SK-N-MC (cell line): ENCODE results near the gene C14orf132.

Source experiments
- DNase-seq: peaks from one replicate; pipeline ENCODE4 v3.0.0-alpha.2; 2011; ENCODE audit warnings: low read depth, low spot score
- H3K27ac ChIP-seq: fragments of 200-600 bp; sonication (generic); 2 replicates; pipeline ENCODE4 v1.5.1; 2016; ENCODE audit warnings: mixed run types
- H3K36me3 ChIP-seq: fragments of 200-600 bp; sonication (generic); 2 replicates; pipeline ENCODE4 v1.6.1; 2017; ENCODE audit warnings: antibody characterized with exemption, low read length, mixed read lengths; ENCODE audit not compliant: insufficient read depth
- H3K4me3 ChIP-seq: fragments of 200-600 bp; sonication (generic); 2 replicates; pipeline ENCODE4 v1.5.1; 2016
- H3K9ac ChIP-seq: fragments of 200-600 bp; sonication (generic); 2 replicates; pipeline ENCODE4 v1.8.0; 2017; ENCODE audit warnings: mixed run types, mixed read lengths; ENCODE audit not compliant: insufficient read length
- H3K9me3 ChIP-seq: fragments of 200-600 bp; sonication (generic); 2 replicates; pipeline ENCODE4 v1.6.1; 2017; ENCODE audit warnings: low read depth, mild to moderate bottlenecking, antibody characterized with exemption, low read length, moderate library complexity, mixed read lengths
- EZH2 ChIP-seq: fragments of 200-600 bp; sonication (generic); IDR thresholded peaks from one replicate; pipeline ENCODE4 v1.6.1; 2017; ENCODE audit warnings: antibody characterized with exemption
- FOXP2 ChIP-seq: optimal IDR thresholded peaks from 2 replicates; pipeline ENCODE3; 2011; ENCODE audit warnings: mild to moderate bottlenecking, moderate library complexity; ENCODE audit not compliant: insufficient read depth; ENCODE audit errors: extremely low read length, control extremely low read depth
- POLR2AphosphoS5 ChIP-seq: IDR thresholded peaks from 2 replicates; pipeline ENCODE4 v1.6.1; 2012; ENCODE audit warnings: mild to moderate bottlenecking, low read depth, low read length, borderline replicate concordance

Gene C14orf132

DNA sequence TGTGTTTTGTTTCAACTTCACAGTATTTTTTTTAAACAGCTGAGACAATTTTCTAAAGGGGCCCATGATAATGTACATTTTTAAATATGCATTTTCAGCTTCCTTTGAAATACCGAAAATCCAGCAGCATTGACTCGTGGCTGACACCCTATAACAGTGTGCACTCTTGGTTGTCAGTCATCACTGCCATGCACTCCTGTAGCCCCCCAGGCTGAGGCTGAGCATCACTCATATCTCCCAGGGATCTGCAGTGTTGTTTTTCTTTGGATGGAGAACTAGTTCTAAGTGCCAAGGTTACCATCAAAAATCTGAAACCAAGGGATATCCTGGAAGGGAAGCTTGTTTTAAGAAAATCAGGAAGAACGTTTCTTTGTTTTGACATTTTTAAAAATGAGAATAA lies 81.2 kb downstream of the C14orf132 start:
- TF ChIP-seq EZH2 = no peak
- no peak for TF ChIP-seq POLR2AphosphoS5
- no peak for TF ChIP-seq FOXP2
- Histone ChIP-seq H3K9ac (no peak overlapping the region), H3K9me3 (no peaks in the 10 kb centered on the region), H3K27ac (no peak overlapping the region), H3K36me3 (no peaks in the 10 kb centered on the region), H3K4me3 (no peak overlapping the region)
- no peak for DNase-seq

DNA sequence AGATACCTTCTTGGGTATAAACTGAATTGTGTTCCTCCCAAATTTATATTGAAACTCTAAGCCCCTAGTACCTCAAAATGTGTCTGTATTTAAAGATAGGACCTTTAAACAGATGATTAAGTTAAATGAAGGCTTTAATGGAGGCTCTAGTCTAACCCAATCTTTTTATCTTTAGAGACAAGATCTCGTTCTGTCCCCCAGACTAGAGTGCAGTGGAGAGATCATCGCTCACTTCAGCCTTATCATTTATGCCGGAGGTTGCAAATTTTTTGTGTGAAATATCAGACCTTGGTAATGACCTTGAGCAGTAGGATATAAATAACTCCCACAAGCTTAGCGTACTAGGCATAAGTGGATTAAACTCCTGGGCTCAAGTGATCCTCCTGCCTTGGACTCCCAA lies 81.8 kb downstream of the C14orf132 start:
- no peaks in the 10 kb centered on the region for H3K9me3 ChIP-seq
- no peak overlapping the region for H3K9ac ChIP-seq
- no peaks in the 10 kb centered on the region for H3K36me3 ChIP-seq
- TF ChIP-seq POLR2AphosphoS5 (no peak), FOXP2 (no peak), EZH2 (no peak)
- no peak overlapping the region for H3K27ac ChIP-seq
- no peak overlapping the region for H3K4me3 ChIP-seq
- DNase-seq = no peak

DNA sequence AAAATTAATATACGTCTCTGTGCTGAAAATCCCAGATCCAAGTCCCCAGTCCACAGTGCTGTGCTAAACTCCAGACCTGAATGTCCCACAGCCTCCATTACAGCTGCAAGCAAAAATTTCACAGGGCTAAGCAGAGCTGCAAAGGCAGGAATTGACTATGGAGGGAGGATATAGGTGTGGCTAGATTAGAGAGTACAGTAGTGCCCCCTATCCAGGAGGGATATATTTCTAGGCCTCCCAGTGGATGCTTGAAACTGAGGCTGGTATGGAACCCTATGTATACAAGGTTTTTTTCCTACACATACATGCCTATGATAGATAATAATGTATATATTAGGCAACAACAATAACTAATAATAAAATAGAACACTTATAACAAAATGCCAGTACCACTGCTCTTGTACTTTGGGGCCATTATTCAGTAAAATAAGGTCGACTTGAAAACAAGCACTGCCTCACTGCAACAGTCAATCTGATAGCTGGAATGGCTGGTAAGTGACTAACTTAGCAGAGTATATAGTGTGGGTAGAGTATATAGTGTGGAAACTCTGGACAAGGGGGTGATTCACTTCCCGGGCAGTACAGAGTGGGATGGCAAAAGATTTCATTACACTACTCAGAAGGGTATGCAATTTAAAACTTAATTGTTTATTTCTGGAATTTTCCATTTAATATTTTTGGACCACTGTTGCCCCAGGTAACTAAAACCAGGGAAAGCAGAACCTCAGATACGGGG lies 82.7 kb downstream of the C14orf132 start:
- Histone ChIP-seq H3K9me3 (no peaks in the 10 kb centered on the region), H3K36me3 (no peaks in the 10 kb centered on the region), H3K9ac (no peak overlapping the region), H3K4me3 (no peak overlapping the region), H3K27ac (no peak overlapping the region)
- DNase-seq = no peak
- TF ChIP-seq FOXP2 = no peak
- no peak for TF ChIP-seq POLR2AphosphoS5
- TF ChIP-seq EZH2 = no peak

DNA sequence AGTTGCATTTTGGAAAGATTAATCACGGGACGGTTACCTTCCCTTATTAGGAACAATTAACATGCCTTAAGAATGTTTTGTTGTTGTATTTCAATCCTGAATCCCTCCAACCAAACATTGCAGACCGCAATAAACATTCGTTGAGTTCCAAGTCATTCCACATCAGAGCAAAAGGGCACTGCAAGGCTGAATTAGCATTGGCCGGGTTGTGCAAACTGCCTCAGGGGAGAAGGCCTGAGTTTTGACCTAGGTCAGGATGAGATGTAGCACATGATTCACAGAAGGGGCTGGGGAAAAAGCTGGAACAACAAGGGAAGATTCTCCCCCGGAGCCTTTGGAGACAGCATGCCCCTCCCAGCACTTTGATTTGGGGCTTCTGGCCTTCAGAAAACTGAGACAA lies 83.3 kb downstream of the C14orf132 start:
- TF ChIP-seq FOXP2 (no peak), POLR2AphosphoS5 (no peak)
- H3K36me3 ChIP-seq = no peaks in the 10 kb centered on the region
- no peak overlapping the region for H3K27ac ChIP-seq
- H3K9me3 ChIP-seq = no peaks in the 10 kb centered on the region
- no peak overlapping the region for H3K9ac ChIP-seq
- no peak overlapping the region for H3K4me3 ChIP-seq
- no peak for DNase-seq

DNA sequence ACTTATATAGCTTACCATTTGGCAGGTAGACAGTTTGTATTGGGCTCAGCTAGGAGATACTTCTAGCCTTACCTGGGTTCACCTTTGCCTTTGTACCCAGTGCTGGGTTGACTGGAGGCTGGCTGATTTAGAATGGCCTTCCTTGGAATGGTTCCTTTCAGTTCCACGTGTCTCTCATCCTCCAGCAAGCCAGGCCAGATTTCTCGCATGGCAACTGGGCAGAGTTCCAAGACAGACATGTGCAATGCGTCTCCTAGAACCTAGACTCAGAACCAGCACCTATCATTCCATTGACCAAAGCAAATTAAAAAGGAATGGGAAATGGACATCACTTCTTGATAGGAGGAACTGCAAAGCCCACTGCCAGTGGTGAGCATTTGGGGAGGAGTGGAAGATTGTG lies 86.4 kb downstream of the C14orf132 start:
- Histone ChIP-seq H3K27ac (no peak overlapping the region), H3K9me3 (no peaks in the 10 kb centered on the region)
- TF ChIP-seq FOXP2 = no peak
- no peak for TF ChIP-seq EZH2
- TF ChIP-seq POLR2AphosphoS5 = no peak

DNA sequence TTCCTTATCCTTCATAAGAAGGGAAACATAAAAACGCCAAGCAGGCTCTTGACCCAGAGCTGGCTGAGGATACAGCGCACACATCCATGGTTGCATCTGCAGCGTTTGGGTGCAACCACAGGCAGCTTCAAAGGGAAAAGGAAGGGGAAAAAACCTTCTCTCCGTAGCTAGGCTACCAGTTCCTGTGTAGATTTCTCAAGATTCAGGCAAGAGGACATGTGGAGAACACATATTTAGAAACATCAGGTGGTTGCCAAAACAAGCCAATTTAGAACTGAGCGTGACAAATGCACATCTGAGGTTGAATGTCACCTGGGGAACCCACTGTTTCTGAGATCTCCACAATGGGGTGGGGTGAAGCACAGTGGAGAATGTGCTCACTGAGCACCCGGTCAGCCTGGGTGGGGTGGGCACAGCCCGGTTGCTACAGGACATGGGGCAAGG lies 87.2 kb downstream of the C14orf132 start:
- DNase-seq = no peak
- H3K9me3 ChIP-seq = no peaks in the 10 kb centered on the region
- no peak for TF ChIP-seq POLR2AphosphoS5
- no peak for TF ChIP-seq EZH2
- TF ChIP-seq FOXP2 = no peak
- H3K9ac ChIP-seq = no peak overlapping the region
- H3K36me3 ChIP-seq = no peaks in the 10 kb centered on the region
- H3K27ac ChIP-seq = no peak overlapping the region
- no peak overlapping the region for H3K4me3 ChIP-seq

More for the DNA sequence above, 86.4 kb downstream of the C14orf132 start:
- Histone ChIP-seq H3K4me3 (no peak overlapping the region), H3K9ac (no peak overlapping the region), H3K36me3 (no peaks in the 10 kb centered on the region)
- no peak for DNase-seq

DNA sequence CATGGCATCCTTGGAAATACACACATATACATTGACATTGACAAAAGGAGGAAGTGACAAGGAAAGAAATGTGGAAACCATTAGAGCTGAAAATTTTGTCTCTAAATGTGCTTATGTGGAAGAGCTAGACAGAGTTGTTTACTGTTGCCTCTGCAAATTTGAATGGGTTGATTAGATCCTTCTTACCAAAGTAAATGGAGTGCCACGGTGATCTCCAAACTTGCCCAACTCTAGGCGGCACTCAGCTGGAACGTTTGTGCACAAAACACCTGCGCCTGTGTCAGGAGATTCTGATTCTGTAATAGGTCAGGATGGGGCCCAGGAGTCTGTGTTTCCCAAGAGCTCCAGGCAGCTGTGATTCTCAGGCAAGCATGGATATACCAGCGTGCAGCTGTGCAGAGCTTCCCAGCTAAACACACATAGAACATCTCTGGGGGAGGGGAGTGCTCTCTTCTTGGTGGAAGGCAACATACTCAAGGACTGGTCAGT lies 87.7 kb downstream of the C14orf132 start:
- TF ChIP-seq POLR2AphosphoS5 (no peak), EZH2 (no peak), FOXP2 (no peak)
- Histone ChIP-seq H3K36me3 (no peaks in the 10 kb centered on the region), H3K27ac (no peak overlapping the region), H3K9ac (no peak overlapping the region), H3K9me3 (no peaks in the 10 kb centered on the region), H3K4me3 (no peak overlapping the region)
- DNase-seq = no peak

DNA sequence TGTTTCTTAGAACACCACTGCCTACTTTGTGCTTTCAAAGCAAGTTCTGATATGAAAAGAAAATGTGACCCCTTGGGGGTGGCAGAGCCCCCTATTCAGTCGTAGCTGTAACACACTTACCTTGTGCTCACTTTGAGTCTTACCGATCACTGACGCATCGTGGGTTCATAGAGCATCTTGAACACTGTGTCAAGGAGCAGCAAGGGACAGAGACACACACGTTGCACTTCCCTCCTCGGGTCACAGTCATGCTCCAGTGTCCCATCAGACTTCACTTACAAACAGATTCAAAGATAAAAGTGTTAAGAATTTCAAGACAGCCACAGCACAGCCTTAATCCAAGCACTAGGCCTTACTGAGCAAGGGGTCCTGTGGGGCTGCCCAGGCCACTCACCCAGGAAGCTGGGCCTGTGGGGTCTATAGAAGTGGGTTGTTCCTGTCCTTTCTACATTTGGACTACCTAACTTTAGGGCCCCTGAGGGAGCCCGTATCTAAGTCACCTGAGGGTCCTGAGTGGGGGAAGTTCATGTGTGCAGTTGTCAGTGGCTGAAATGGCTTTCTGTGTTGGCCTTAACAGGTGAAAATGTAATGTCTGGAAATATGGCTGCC lies 90.1 kb downstream of the C14orf132 start:
- no peak for DNase-seq
- no peak overlapping the region for H3K9ac ChIP-seq
- H3K27ac ChIP-seq = no peak overlapping the region
- H3K36me3 ChIP-seq = no peaks in the 10 kb centered on the region
- no peak overlapping the region for H3K4me3 ChIP-seq
- TF ChIP-seq EZH2 (no peak), POLR2AphosphoS5 (no peak), FOXP2 (no peak)
- H3K9me3 ChIP-seq = no peaks in the 10 kb centered on the region

DNA sequence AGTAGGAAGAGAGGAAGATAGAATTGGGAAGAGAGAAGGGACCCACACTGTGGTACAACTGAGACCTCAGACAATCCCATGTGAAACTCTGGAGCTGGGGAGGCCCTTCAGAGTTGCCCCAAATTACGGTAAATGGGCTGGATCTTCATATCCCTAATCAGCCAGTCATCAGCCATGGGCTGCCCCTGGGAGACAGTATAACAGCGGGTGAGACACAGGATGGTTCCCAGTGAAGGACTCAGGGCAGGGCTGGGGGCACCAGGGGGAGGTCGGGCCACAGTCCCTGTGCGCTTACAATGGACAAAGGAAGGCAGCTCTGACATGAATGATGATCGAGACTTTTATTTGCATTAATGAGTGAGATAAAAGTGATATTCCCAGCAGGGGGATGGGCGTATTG lies 91.2 kb downstream of the C14orf132 start:
- DNase-seq = no peak

DNA sequence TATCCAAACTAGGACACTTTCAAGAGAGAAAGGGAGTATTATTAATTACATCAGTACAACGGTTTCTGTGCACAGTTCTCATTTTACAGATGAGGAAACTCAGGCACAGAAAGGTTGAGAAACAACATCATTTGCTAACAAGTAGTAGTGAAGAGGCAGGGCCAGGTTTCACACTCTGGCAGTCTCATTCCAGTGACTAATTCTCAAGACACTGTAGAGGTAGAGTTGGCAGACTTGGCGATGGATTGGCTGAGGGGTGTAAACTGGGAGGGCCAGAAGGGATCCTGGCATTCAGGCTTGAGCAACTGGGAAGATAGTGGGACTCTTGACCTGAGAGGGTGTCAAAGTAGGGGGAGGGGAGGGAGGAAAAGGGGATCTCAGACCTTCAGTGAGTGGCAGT lies 91.7 kb downstream of the C14orf132 start:
- DNase-seq = no peak

More for the DNA sequence above, 91.2 kb downstream of the C14orf132 start:
- H3K27ac ChIP-seq = no peak overlapping the region
- no peaks in the 10 kb centered on the region for H3K36me3 ChIP-seq
- no peaks in the 10 kb centered on the region for H3K9me3 ChIP-seq
- TF ChIP-seq EZH2 (no peak), POLR2AphosphoS5 (no peak), FOXP2 (no peak)
- H3K4me3 ChIP-seq = no peak overlapping the region
- H3K9ac ChIP-seq = no peak overlapping the region

More for the DNA sequence above, 91.7 kb downstream of the C14orf132 start:
- H3K9me3 ChIP-seq = no peaks in the 10 kb centered on the region
- TF ChIP-seq FOXP2 (no peak), EZH2 (no peak)
- no peak overlapping the region for H3K9ac ChIP-seq
- no peak overlapping the region for H3K27ac ChIP-seq
- H3K36me3 ChIP-seq = no peaks in the 10 kb centered on the region
- H3K4me3 ChIP-seq = no peak overlapping the region
